H9 (cell line): Measurements from ENCODE around the gene RIPK4. TPM values are rescaled to one million over a fixed set of nuclear protein-coding genes. Genes with fewer than 3 reads are reported as not detected.

Source experiments
- DNase-seq: peaks from one replicate; pipeline ENCODE4 v3.0.0-alpha.2; 2017
- H2AFZ ChIP-seq: one replicate; pipeline ENCODE4 v1.6.1; 2013; ENCODE audit warnings: mild to moderate bottlenecking, low read length, control low read depth, moderate library complexity
- H2AK5ac ChIP-seq: 2 replicates; pipeline ENCODE4 v1.6.1; 2013; ENCODE audit warnings: low read length, control low read depth, mixed read lengths; ENCODE audit not compliant: insufficient read length
- H2BK120ac ChIP-seq: one replicate; pipeline ENCODE4 v1.6.1; 2013; ENCODE audit warnings: low read depth, mild to moderate bottlenecking, low read length, control low read depth, inconsistent platforms; ENCODE audit not compliant: poor library complexity, severe bottlenecking
- H2BK12ac ChIP-seq: 2 replicates; pipeline ENCODE4 v1.6.1; 2013; ENCODE audit warnings: low read length, control low read depth, mixed read lengths, low read depth; ENCODE audit not compliant: insufficient read length
- H2BK15ac ChIP-seq: 2 replicates; pipeline ENCODE4 v1.6.1; 2013; ENCODE audit warnings: low read depth, low read length, control low read depth
- H2BK20ac ChIP-seq: one replicate; pipeline ENCODE4 v1.6.1; 2013; ENCODE audit warnings: low read depth, mild to moderate bottlenecking, low read length, control low read depth, inconsistent platforms; ENCODE audit not compliant: poor library complexity, severe bottlenecking
- H2BK5ac ChIP-seq: 2 replicates; pipeline ENCODE4 v1.6.1; 2013; ENCODE audit warnings: low read length, control low read depth, mixed read lengths; ENCODE audit not compliant: insufficient read length
- H3K14ac ChIP-seq: 2 replicates; pipeline ENCODE4 v1.6.1; 2013; ENCODE audit warnings: low read length, control low read depth; ENCODE audit not compliant: insufficient read depth
- H3K18ac ChIP-seq: 2 replicates; pipeline ENCODE4 v1.6.1; 2013; ENCODE audit warnings: low read depth, mild to moderate bottlenecking, mixed read lengths, low read length, control low read depth; ENCODE audit not compliant: insufficient read length
- H3K23ac ChIP-seq: 2 replicates; pipeline ENCODE4 v1.6.1; 2013; ENCODE audit warnings: low read length, control low read depth, mixed read lengths, low read depth; ENCODE audit not compliant: insufficient read length
- H3K23me2 ChIP-seq: 2 replicates; pipeline ENCODE4 v1.6.1; 2013; ENCODE audit warnings: low read depth, mild to moderate bottlenecking, mixed read lengths, low read length, control low read depth; ENCODE audit not compliant: insufficient read length, poor library complexity, severe bottlenecking
- H3K27ac ChIP-seq: 2 replicates; pipeline ENCODE4 v1.5.1; 2013; ENCODE audit warnings: low read length, control low read depth, mixed read lengths, low read depth; ENCODE audit not compliant: insufficient read length
- H3K27me3 ChIP-seq: 2 replicates; pipeline ENCODE4 v1.6.1; 2013; ENCODE audit warnings: low read length, control low read depth, inconsistent platforms; ENCODE audit not compliant: insufficient read depth
- H3K4ac ChIP-seq: 2 replicates; pipeline ENCODE4 v1.6.1; 2013; ENCODE audit warnings: low read depth, mild to moderate bottlenecking, control low read depth, inconsistent platforms, low read length, moderate library complexity
- H3K4me1 ChIP-seq: 2 replicates; pipeline ENCODE4 v1.6.1; 2013; ENCODE audit warnings: low read length, control low read depth, inconsistent platforms; ENCODE audit not compliant: insufficient read depth
- H3K4me2 ChIP-seq: 2 replicates; pipeline ENCODE4 v1.6.1; 2013; ENCODE audit warnings: low read length, control low read depth, mixed read lengths; ENCODE audit not compliant: insufficient read length, insufficient read depth
- H3K56ac ChIP-seq: 2 replicates; pipeline ENCODE4 v1.6.1; 2013; ENCODE audit warnings: low read depth, mild to moderate bottlenecking, mixed read lengths, low read length, control low read depth; ENCODE audit not compliant: insufficient read length
- H3K79me1 ChIP-seq: 2 replicates; pipeline ENCODE4 v1.6.1; 2013; ENCODE audit warnings: low read depth, mild to moderate bottlenecking, moderate library complexity, low read length, control low read depth, inconsistent platforms; ENCODE audit not compliant: insufficient read depth, poor library complexity, severe bottlenecking
- H3K79me2 ChIP-seq: 2 replicates; pipeline ENCODE4 v1.6.1; 2013; ENCODE audit warnings: low read length, control low read depth, inconsistent platforms; ENCODE audit not compliant: insufficient read depth
- H3K9ac ChIP-seq: 2 replicates; pipeline ENCODE4 v1.6.1; 2013; ENCODE audit warnings: low read length, control low read depth, mixed read lengths; ENCODE audit not compliant: insufficient read length; ENCODE audit errors: extremely low read depth
- H3K9me3 ChIP-seq: one replicate; pipeline ENCODE4 v1.6.1; 2013; ENCODE audit warnings: low read depth, low read length, inconsistent platforms; ENCODE audit not compliant: control insufficient read depth
- H3T11ph ChIP-seq: one replicate; pipeline ENCODE4 v1.6.1; 2013; ENCODE audit warnings: mild to moderate bottlenecking, low read length, control low read depth, inconsistent platforms
- H4K20me1 ChIP-seq: one replicate; pipeline ENCODE4 v1.6.1; 2013; ENCODE audit not compliant: control insufficient read depth, insufficient read length, insufficient read depth
- H4K5ac ChIP-seq: 2 replicates; pipeline ENCODE4 v1.6.1; 2013; ENCODE audit warnings: low read depth, mild to moderate bottlenecking, mixed read lengths, low read length, control low read depth; ENCODE audit not compliant: insufficient read length
- H4K8ac ChIP-seq: replicated peaks from 2 replicates; pipeline ENCODE4 v1.6.1; 2013; ENCODE audit warnings: low read length, control low read depth, mixed read lengths, low read depth; ENCODE audit not compliant: insufficient read length
- H4K91ac ChIP-seq: 2 replicates; pipeline ENCODE4 v1.6.1; 2013; ENCODE audit warnings: low read depth, mild to moderate bottlenecking, moderate library complexity, mixed read lengths, low read length, control low read depth; ENCODE audit not compliant: insufficient read length
- H3K27ac Mint-ChIP-seq, 3 experiments: 2 replicates in 2 of 3; 3 replicates in 1 of 3; pipeline ENCODE4 v1.8.0; 2020 to 2021; ENCODE audit warnings: mixed read lengths in 3 of 3, mild to moderate bottlenecking in 1 of 3, moderate library complexity in 1 of 3
- H3K27me3 Mint-ChIP-seq: 2 replicates; pipeline ENCODE4 v1.8.0; 2021; ENCODE audit warnings: low read depth, mild to moderate bottlenecking, moderate library complexity, mixed read lengths
- H3K36me3 Mint-ChIP-seq, 3 experiments: 2 replicates in 2 of 3; 3 replicates in 1 of 3; pipeline ENCODE4 v1.8.0; 2020 to 2021; ENCODE audit warnings: low read depth in 3 of 3, mixed read lengths in 3 of 3; ENCODE audit not compliant: insufficient read depth in 1 of 3
- H3K4me1 Mint-ChIP-seq, 2 experiments: 2 replicates each; pipeline ENCODE4 v1.8.0; 2020; ENCODE audit warnings: mixed read lengths in 2 of 2
- H3K4me3 Mint-ChIP-seq, 2 experiments: 2 replicates in 1 of 2; 3 replicates in 1 of 2; pipeline ENCODE4 v1.8.0; 2020 to 2021; ENCODE audit warnings: mild to moderate bottlenecking in 2 of 2, mixed read lengths in 2 of 2, moderate library complexity in 1 of 2
- H3K9me3 Mint-ChIP-seq, 2 experiments: 2 replicates in 1 of 2; 3 replicates in 1 of 2; pipeline ENCODE4 v1.8.0; 2020; ENCODE audit warnings: mild to moderate bottlenecking in 2 of 2, mixed read lengths in 2 of 2, moderate library complexity in 1 of 2
- WGBS: extraction: QIAGEN DNeasy Blood & Tissue Kit; methylation state at CpG from one replicate; pipeline ENCODE4 v1.1.7; 2013; ENCODE audit warnings: missing lambda C conversion rate, low lambda C conversion rate, mixed read lengths; ENCODE audit not compliant: insufficient read length; ENCODE audit errors: extremely low coverage; 5-methylcytosine and 5-hydroxymethylcytosine counted together
- total RNA-seq: library from RNA; stranded (reverse); gene quantifications from 2 replicates; pipeline ENCODE4 v1.2.1, GENCODE V29; 2021
- TF ChIP-seq, protein P1 (sequence below): fragments of 200-600 bp; sonication (generic); conservative IDR thresholded peaks from 3 replicates; pipeline ENCODE4 v1.8.0; 2021; ENCODE audit warnings: antibody characterized with exemption, mild to moderate bottlenecking

RIPK4 gene
- total RNA-seq, 1 experiment from 2014 or later = 2.9 TPM

DNA sequence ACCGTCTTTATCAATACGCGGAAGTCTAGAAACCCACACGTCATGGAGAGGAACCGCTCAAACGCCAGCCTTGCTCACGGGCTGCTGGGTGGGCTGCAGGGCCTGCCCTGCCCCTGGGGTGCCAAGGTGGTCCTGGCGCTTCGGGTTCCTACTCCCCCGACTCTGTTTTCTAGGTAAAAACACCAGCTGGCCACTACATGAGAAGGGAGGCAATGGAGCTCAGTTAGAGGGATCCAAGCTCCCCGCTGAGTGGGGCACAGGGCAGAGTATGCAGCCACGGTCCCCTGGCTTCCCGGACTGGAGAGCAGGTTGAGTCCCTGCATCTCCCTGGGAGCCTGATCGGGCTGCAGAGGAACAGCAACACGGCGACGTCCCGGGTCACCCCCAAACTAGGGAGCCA is 41.2 kb upstream of the RIPK4 start:
- no peak overlapping the region for H4K5ac ChIP-seq
- H2AK5ac ChIP-seq = no peak overlapping the region
- no peaks in the 10 kb centered on the region for H3K27me3 ChIP-seq
- H3T11ph ChIP-seq = no peak overlapping the region
- H2BK20ac ChIP-seq = no peak overlapping the region
- Mint-ChIP-seq H3K27ac (no peak overlapping the region), H3K4me3 (no peak overlapping the region), H3K36me3 (peaks cover 12 to 45% (median 25%) of the 10 kb centered on the region in 3 experiments), H3K27me3 (no peaks in the 10 kb centered on the region), H3K4me1 (no peaks in the 10 kb centered on the region), H3K9me3 (peaks cover 7% of the 10 kb centered on the region in 2 experiments; a peak in 4 of 5 replicates)
- H3K79me2 ChIP-seq = no peaks in the 10 kb centered on the region
- no peak overlapping the region for H3K27ac ChIP-seq
- H3K79me1 ChIP-seq = no peaks in the 10 kb centered on the region
- no peaks in the 10 kb centered on the region for H3K9me3 ChIP-seq
- no peaks in the 10 kb centered on the region for H4K20me1 ChIP-seq
- no peak overlapping the region for H2BK120ac ChIP-seq
- no peak overlapping the region for H2BK12ac ChIP-seq
- H2BK15ac ChIP-seq = no peak overlapping the region
- no peaks in the 10 kb centered on the region for H3K4me1 ChIP-seq
- DNase-seq = no peak
- no peaks in the 10 kb centered on the region for H3K23me2 ChIP-seq
- H3K23ac ChIP-seq = no peak overlapping the region
- H4K91ac ChIP-seq = no peak overlapping the region
- no peak overlapping the region for H3K14ac ChIP-seq
- no CpG with 5 or more reads among the region's 18 CpGs for WGBS
- H2AFZ ChIP-seq = no peak overlapping the region
- H3K56ac ChIP-seq = no peak overlapping the region
- no peak overlapping the region for H2BK5ac ChIP-seq
- no peak overlapping the region for H4K8ac ChIP-seq
- H3K4ac ChIP-seq = no peak overlapping the region
- H3K4me2 ChIP-seq = no peak overlapping the region
- no peak overlapping the region for H3K18ac ChIP-seq
- H3K9ac ChIP-seq = no peak overlapping the region
- TF ChIP-seq, protein P1, sequence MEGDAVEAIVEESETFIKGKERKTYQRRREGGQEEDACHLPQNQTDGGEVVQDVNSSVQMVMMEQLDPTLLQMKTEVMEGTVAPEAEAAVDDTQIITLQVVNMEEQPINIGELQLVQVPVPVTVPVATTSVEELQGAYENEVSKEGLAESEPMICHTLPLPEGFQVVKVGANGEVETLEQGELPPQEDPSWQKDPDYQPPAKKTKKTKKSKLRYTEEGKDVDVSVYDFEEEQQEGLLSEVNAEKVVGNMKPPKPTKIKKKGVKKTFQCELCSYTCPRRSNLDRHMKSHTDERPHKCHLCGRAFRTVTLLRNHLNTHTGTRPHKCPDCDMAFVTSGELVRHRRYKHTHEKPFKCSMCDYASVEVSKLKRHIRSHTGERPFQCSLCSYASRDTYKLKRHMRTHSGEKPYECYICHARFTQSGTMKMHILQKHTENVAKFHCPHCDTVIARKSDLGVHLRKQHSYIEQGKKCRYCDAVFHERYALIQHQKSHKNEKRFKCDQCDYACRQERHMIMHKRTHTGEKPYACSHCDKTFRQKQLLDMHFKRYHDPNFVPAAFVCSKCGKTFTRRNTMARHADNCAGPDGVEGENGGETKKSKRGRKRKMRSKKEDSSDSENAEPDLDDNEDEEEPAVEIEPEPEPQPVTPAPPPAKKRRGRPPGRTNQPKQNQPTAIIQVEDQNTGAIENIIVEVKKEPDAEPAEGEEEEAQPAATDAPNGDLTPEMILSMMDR = no peak
